GM18861 (cell line): Measurements from ENCODE around the gene MLPH.

Experiments used
- ATAC-seq: cut with Tn5 transposase; IDR thresholded peaks from one replicate; pipeline ENCODE4 v1.9.1; 2021; ENCODE audit not compliant: unreplicated experiment

Gene MLPH

GRCh38 chr2:237486819-237487448 lies at the start of gene MLPH:
Gene MLPH, plus strand, starts transcription at chr2:237487251. Its CDS starts 6,176 bp downstream, at chr2:237493427.
- no peak for ATAC-seq

GRCh38 chr2:237437566-237437965 lies 49.5 kb upstream of the MLPH start:
- ATAC-seq: no peak

DNA sequence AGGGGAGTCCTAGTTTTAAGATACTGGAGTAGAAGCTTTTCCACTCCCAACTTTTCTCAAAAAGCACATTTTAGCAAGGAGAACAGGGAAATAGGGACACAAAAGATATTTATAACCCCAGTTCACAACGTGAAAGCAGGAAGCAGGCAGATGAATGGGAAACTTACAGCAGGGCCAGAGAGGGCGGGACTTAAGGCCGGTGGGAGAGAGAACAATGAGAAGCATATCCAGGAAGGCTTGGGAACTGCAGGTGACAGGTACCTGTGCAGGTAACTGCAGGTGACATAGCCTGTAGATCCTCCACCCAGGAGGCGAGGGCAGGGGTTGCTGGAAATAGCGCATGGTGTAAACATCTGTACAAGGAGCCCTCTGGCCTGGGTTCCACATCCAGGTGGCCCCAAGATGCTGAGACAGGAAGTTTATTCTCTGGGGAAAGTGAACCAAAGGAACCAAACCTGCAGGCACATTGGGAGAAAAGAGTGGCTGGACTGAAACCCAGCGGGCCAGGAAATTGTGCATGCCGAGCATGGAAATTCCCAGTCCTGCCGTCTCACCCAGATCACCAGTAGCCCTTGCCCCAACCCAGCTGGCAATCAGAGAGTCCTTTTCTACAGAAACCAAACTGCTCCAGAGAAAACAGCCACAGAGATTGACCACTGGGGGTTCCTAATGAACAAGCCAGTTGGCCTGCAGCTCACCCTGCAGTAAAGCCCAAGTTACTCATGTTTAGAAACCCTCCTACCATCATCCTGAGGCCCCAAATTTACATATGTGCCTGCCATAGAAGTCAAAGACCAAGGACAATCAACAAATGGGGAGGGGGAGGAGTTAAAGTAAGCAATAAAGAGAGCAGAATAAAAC lies 48.7 kb upstream of the MLPH start:
- no peak for ATAC-seq

- ATAC-seq: no peak
These were observed 46.2 kb upstream of the MLPH start for GRCh38 chr2:237440819-237441281.

DNA sequence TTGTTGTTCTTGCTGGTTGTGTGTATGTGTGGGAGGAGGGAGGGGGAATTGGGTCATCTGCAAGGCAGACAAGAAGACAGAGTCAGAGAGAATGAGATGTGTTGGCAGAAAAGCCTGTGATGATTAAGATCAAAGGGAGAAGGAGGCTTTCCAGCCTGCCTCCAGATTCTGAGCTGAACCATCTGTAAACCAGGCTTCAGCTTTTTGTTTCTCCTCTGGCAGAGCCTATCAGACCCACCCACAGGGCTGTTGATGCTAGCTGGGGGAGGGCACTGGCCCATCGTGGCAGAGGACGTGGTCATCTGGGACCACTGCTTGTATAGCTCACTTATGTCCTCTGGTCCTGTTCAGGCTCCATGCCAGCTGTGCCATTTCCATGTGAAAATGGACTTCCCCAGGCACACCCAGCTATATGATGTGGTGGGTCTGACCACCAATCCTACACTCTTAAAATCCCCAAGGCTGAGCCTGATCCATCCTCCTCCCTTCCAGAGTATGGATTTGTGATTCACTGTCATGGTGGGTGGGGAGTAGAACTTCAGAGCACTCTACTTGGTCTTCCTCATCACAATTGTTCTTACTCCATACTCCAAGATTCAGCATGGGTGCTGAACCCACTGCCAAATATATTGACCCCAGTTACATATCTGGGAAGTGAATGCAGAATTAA lies 45.3 kb upstream of the MLPH start:
- ATAC-seq: no peak

- no peak for ATAC-seq
These were observed 43.0 kb upstream of the MLPH start for GRCh38 chr2:237444071-237444470.

DNA sequence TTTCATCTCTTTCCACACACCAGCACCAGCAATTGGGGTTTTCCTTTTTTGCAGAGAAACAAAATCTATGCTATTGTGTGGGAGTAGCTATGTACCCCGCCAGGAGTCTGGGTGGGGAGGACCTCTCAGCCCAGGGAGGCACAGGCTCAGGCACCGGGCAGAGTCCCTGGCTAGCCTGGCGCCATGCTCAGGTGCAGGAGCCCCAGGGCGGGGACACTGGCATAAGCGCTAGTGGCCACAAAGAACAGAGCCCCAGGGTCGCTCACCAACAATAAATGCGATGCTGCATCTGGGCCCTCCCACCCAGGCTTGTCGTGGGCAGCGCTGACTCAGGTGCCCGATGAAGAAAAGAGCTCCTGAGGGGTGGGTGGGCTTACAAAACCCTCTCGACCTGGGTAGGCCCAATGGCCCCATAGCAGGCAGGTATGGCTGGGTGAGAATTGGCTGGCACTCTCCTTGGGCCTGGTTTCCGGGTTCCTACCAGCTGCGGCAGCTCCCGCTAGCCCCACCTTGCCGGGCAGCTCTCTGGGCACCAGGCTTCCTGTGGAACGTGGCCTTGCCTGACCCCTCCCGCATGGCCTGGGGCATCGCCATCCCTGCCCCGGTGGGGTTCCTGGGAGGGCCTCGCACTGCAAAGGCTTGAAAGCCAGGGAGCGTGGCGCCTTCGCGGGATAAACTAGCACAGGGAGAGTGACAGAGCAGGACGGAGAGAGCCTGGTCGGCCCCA lies 41.3 kb upstream of the MLPH start:
- ATAC-seq: no peak

DNA sequence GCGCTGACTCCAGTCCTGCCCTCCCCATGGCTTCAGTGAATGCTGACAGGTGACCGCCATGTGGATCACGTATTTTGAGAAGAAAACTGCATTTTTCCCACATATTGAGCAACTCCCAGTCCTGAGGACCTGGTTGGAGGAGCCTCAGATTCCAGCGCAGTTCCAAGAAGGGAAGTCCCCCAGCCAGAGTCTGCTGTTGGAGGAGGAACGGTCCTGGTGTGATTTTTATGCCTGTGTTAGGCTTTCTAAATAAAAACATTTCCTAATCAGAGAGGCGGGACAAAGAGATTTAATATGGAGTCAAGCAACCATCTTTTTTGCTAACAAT lies 40.7 kb upstream of the MLPH start:
- ATAC-seq: no peak

GRCh38 chr2:237447496-237447895 lies 39.6 kb upstream of the MLPH start:
- ATAC-seq: no peak

GRCh38 chr2:237448171-237448570 lies 38.9 kb upstream of the MLPH start:
- no peak for ATAC-seq

GRCh38 chr2:237448626-237449025 lies 38.4 kb upstream of the MLPH start:
- ATAC-seq: no peak

GRCh38 chr2:237449193-237449881 lies 37.7 kb upstream of the MLPH start:
- no peak for ATAC-seq

DNA sequence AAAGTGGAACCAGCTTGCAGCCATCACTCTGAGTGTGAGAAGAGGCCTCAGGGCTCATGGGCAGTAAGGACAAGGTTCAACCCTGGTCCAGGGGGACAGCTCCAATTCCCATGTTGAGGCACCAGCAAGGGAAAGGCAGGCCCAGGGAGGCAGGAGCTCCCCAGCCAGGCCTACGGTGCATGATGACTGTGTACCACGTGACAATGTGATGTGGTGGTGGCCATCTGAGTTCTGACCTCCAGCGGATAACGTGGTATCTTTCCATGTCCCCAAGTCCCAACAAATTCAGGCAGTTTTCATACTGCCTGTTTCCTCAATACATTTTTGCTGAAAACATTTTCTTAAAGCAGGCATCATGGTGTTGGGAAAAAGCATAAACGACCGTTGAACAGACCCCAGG lies 36.9 kb upstream of the MLPH start:
- no peak for ATAC-seq

GRCh38 chr2:237450583-237450982 lies 36.5 kb upstream of the MLPH start:
- ATAC-seq: no peak

DNA sequence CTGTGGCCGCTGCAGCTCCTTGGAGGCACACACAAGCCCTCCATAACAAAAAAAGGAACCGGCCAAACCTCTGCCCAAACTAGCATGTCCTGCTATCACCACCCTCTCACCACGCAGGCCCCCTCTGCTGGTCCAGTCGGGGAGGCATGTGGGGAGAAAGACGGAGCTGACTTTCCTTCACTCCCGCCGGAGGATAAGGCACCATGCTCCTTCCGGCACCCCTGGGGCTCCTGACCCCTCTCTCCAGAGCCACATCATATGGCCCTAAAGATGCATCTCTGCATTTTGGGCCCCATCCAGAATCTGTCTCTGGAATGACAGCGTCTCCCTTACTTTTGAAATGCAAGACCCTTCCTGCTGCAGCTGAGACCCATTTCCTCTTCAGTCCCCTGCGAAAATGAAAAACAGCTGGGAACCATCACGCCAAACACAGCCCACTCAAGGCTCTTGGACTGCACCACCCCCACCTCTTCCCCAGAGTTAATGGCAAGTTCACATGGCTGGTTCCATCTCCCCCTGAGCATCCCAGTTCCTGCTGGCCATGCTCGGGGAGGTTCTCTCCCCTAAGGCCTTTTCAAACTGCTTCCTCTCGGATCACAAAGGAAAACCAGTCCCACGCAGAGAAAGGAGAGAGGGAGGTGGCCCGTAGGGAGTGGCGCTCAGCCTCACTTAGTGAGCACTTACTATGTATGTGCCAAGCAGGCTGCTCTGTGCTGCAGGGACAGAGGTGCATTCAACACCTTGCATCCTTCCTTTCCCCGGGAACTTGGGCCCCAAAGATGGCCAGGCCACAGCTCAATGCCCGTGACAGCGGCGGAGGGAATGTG lies 35.2 kb upstream of the MLPH start:
- no peak for ATAC-seq

- no peak for ATAC-seq
These were observed 34.2 kb upstream of the MLPH start for GRCh38 chr2:237452861-237453260.

- ATAC-seq: no peak
These were observed 33.4 kb upstream of the MLPH start for GRCh38 chr2:237453671-237454070.

DNA sequence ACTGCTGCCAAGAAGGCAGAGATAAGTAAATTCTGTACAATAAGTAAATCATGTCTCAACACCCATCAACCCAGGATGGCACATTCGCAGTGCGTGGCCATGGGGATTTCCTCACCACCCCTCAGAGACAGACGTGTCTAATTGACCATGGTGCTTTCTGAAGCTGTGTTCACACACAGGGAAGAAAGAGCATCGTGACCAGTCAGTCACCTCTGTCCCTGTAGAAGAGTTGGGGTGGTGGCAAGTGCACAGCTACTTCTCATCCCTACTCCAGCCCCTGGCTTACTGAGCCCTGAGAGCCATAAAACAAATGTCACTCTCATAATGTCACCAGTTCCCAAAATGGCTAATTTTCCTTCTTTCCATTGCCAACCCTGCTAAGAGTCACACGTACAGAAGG lies 31.3 kb upstream of the MLPH start:
- no peak for ATAC-seq

- no peak for ATAC-seq
These were observed 30.7 kb upstream of the MLPH start for GRCh38 chr2:237456200-237456843.
